Measurements from ENCODE around the gene DPH2. TPM values are rescaled to one million over a fixed set of nuclear protein-coding genes. Genes with fewer than 3 reads are reported as not detected.

DPH2 gene
- total RNA-seq, 4 donors from 2014 or later = 23.5 to 41.9 (median 32.5) TPM

GRCh38 chr1:43947874-43948437 is 21.9 kb upstream of the DPH2 start:
- no peaks in the 10 kb centered on the region for H3K9me3 ChIP-seq
- H3K27me3 ChIP-seq = no peaks in the 10 kb centered on the region
- TF ChIP-seq EP300 (IDR thresholded peaks at IDR 0.05) (no peak), POLR2AphosphoS5 (IDR thresholded peaks at IDR 0.05) (no peak), POLR2A (IDR thresholded peaks at IDR 0.05) (no peak), CTCF (IDR thresholded peaks at IDR 0.05) (no peak)
- H3K4me1 ChIP-seq = peaks cover 4 to 69% (median 21%) of the 10 kb centered on the region in 3 donors
- ATAC-seq = no peak
- peaks cover 0 to 24% of the 10 kb centered on the region in 2 donors for H3K36me3 ChIP-seq
- H3K4me3 ChIP-seq = peak overlapping the region; percentile 38 to 81
- WGBS, 2 donors (ENCODE audit: low coverage in 1 of 2) = 20% methylated on average over 2 of the region's 3 CpGs; no CpG with 5 or more reads in 1 of the 2 donors
- peak overlapping the region in 1 of 4 donors; percentile 98 for H3K27ac ChIP-seq

GRCh38 chr1:43949678-43950077 is 20.1 kb upstream of the DPH2 start:
- no peak for ATAC-seq
- 100% methylated on average over 1 of the region's 13 CpGs; no CpG with 5 or more reads in 1 of the 2 donors for WGBS, 2 donors (ENCODE audit: low coverage in 1 of 2)
- H3K4me1 ChIP-seq = peaks cover 4 to 61% (median 21%) of the 10 kb centered on the region in 3 donors

GRCh38 chr1:43951021-43951985 is 18.5 kb upstream of the DPH2 start:
- Histone ChIP-seq H3K4me1 (peaks cover 4 to 45% (median 14%) of the 10 kb centered on the region in 3 donors), H3K36me3 (peaks cover 0 to 28% of the 10 kb centered on the region in 2 donors), H3K27me3 (no peaks in the 10 kb centered on the region), H3K27ac (no peak overlapping the region), H3K4me3 (no peak overlapping the region), H3K9me3 (no peaks in the 10 kb centered on the region)
- no peak for TF ChIP-seq POLR2A (IDR thresholded peaks at IDR 0.05)
- TF ChIP-seq CTCF (IDR thresholded peaks at IDR 0.05) = no peak
- TF ChIP-seq EP300 (IDR thresholded peaks at IDR 0.05) = no peak
- no peak for TF ChIP-seq POLR2AphosphoS5 (IDR thresholded peaks at IDR 0.05)
- ATAC-seq = no peak
- WGBS, 2 donors (ENCODE audit: low coverage in 1 of 2) = 66 to 83% methylated on average over 3 of the region's 4 CpGs

More at GRCh38 chr1:43949678-43950077, 20.1 kb upstream of the DPH2 start:
- Histone ChIP-seq H3K36me3 (peaks cover 0 to 24% of the 10 kb centered on the region in 2 donors), H3K27me3 (no peaks in the 10 kb centered on the region), H3K4me3 (no peak overlapping the region), H3K27ac (no peak overlapping the region), H3K9me3 (no peaks in the 10 kb centered on the region)
- no peak for TF ChIP-seq POLR2A (IDR thresholded peaks at IDR 0.05)
- TF ChIP-seq POLR2AphosphoS5 (IDR thresholded peaks at IDR 0.05) = no peak
- no peak for TF ChIP-seq EP300 (IDR thresholded peaks at IDR 0.05)
- no peak for TF ChIP-seq CTCF (IDR thresholded peaks at IDR 0.05)

GRCh38 chr1:43952731-43953346 is 17.0 kb upstream of the DPH2 start:
- Histone ChIP-seq H3K27ac (no peak overlapping the region), H3K9me3 (no peaks in the 10 kb centered on the region), H3K36me3 (peaks cover 0 to 43% of the 10 kb centered on the region in 2 donors), H3K4me1 (peaks cover 4 to 37% (median 7%) of the 10 kb centered on the region in 3 donors), H3K27me3 (no peaks in the 10 kb centered on the region), H3K4me3 (no peak overlapping the region)
- TF ChIP-seq POLR2AphosphoS5 (IDR thresholded peaks at IDR 0.05) (no peak), CTCF (IDR thresholded peaks at IDR 0.05) (no peak)
- 49 to 82% methylated on average over 2 to 5 of the region's 8 CpGs for WGBS, 2 donors (ENCODE audit: low coverage in 1 of 2)
- ATAC-seq = no peak

Data from gastroesophageal sphincter (tissue), 4 donors.